RWPE2 (cell line): ENCODE results near the gene ASCC1.

Source experiments
- ATAC-seq: fragments of 200-7000 bp; cut with Tn5 transposase; 3 replicates; pipeline ENCODE4 v1.9.1; 2021; ENCODE audit warnings: low read depth
- DNase-seq: peaks from one replicate; pipeline ENCODE4 v3.0.0-alpha.2; 2020; ENCODE audit warnings: low spot score
- H3K27ac ChIP-seq: fragments of 450-650 bp; 2 replicates; pipeline ENCODE4 v1.5.1; 2017; ENCODE audit warnings: mild to moderate bottlenecking; ENCODE audit not compliant: poor library complexity, severe bottlenecking
- H3K27me3 ChIP-seq: fragments of 250-450 bp; sonication (Bioruptor Pico); 2 replicates; pipeline ENCODE4 v1.5.1; 2021; ENCODE audit warnings: mild to moderate bottlenecking, moderate library complexity; ENCODE audit not compliant: insufficient read depth, poor library complexity, severe bottlenecking
- H3K36me3 ChIP-seq: fragments of 250-450 bp; sonication (Bioruptor Pico); 2 replicates; pipeline ENCODE4 v1.5.1; 2020; ENCODE audit warnings: low read depth, mild to moderate bottlenecking, moderate library complexity
- H3K4me1 ChIP-seq: fragments of 250-450 bp; sonication (Bioruptor Pico); 2 replicates; pipeline ENCODE4 v1.5.1; 2021; ENCODE audit warnings: mild to moderate bottlenecking, moderate library complexity; ENCODE audit not compliant: insufficient read depth, poor library complexity, severe bottlenecking
- H3K4me3 ChIP-seq: fragments of 250-450 bp; sonication (Bioruptor Pico); 2 replicates; pipeline ENCODE4 v1.5.1; 2021; ENCODE audit warnings: mild to moderate bottlenecking, moderate library complexity; ENCODE audit not compliant: severe bottlenecking
- H3K9me3 ChIP-seq: fragments of 250-450 bp; sonication (Bioruptor Pico); 2 replicates; pipeline ENCODE4 v1.5.1; 2021; ENCODE audit warnings: mild to moderate bottlenecking, moderate library complexity; ENCODE audit not compliant: severe bottlenecking
- CTCF ChIP-seq: fragments of 450-650 bp; IDR thresholded peaks from one replicate; pipeline ENCODE4 v1.5.1; 2017; ENCODE audit warnings: mild to moderate bottlenecking, moderate library complexity; ENCODE audit not compliant: poor library complexity, severe bottlenecking

Gene ASCC1

DNA sequence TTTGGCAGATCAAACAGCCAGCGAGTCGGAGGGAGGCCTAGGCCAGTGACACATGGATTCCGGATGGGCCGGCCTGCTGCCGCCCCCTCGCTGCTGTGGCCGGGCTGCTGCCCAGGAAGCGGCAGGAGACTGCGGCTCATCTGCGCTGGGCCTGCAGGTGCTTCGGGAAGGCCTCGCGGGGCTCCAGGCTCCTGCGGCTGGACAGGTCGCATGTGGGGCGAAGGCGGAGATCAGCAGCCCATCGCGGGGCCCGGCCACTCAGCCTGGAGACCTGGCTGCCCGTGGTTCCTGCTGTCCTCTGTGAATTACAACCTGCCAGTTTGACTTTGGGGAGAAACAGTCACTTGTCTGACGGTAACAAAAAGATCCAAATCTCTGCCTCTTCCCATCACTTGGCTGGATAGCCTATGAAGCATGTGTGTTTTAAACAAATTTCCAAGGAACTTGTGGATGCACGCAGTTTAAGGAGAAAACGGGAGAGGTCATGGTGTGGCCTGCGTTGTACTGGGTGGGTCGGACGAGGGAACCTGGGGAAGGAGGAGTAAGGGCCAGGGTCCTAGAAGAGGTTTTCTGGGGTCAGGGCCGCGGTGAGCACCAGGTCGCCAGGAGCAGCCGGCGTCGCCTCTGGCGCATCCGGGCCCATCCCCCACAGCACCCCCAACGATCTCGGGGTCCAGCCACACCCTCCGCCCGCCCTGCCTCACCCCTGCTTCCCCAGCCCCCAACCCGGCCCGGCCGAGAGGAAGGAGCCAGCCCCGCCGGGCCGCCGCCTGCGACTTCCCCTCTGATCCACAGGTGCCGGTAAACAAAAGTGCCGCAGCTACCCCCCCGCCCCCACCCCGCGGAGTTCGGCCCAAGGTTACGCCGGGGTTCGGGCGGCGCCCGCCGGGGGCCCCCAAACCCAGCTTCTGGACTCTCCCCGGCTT, 129.3 kb downstream of the ASCC1 start:
- ATAC-seq: no peak

DNA sequence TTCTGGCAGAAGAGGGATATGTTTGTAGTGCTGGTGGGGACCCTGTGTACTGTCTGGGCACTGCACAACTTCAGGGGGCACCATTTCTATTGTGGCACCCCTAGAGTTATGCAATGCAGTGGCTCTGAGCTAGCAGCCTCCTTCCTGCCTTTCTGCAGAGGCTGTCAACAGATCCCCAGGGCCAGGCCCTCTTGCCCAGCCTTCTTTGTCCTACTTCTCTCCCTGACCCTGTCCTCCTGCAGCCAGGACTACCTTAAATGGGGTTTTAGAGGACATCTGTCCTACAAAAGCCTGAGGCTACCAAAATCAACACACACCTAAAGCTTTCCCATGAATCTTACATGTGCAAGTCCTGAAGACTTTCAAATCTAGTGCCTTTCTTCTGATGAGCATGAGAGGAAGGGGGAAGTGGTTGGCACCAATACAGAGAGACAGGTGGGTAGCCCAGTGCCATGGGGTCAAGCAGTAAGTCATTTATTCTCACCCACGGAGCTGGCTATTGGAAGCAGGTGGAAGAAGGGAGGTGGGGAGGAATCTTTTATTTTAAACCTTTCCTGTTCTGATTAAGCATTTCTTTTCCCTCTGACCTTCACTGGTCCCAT, 130.1 kb downstream of the ASCC1 start:
- peaks cover 25% of the 10 kb centered on the region for H3K27me3 ChIP-seq
- H3K4me3 ChIP-seq: no peak overlapping the region
- ATAC-seq (no peak), DNase-seq (no peak)
- H3K36me3 ChIP-seq: no peaks in the 10 kb centered on the region
- H3K4me1 ChIP-seq: no peaks in the 10 kb centered on the region
- no peaks in the 10 kb centered on the region for H3K9me3 ChIP-seq
- H3K27ac ChIP-seq: no peak overlapping the region
- TF ChIP-seq CTCF: no peak

More for the DNA sequence above, 129.3 kb downstream of the ASCC1 start:
- H3K36me3 ChIP-seq: no peaks in the 10 kb centered on the region
- H3K27me3 ChIP-seq: peaks cover 25% of the 10 kb centered on the region
- H3K27ac ChIP-seq: no peak overlapping the region
- H3K4me3 ChIP-seq: no peak overlapping the region
- peak; percentile 48 for DNase-seq
- no peak for TF ChIP-seq CTCF
- no peaks in the 10 kb centered on the region for H3K9me3 ChIP-seq
- H3K4me1 ChIP-seq: no peaks in the 10 kb centered on the region

GRCh38 chr10:72085166-72085565, 130.9 kb downstream of the ASCC1 start:
- DNase-seq (no peak), ATAC-seq (no peak)
- Histone ChIP-seq H3K4me3 (no peak overlapping the region), H3K27me3 (peaks cover 25% of the 10 kb centered on the region), H3K36me3 (no peaks in the 10 kb centered on the region), H3K27ac (no peak overlapping the region), H3K4me1 (no peaks in the 10 kb centered on the region), H3K9me3 (no peaks in the 10 kb centered on the region)
- no peak for TF ChIP-seq CTCF

DNA sequence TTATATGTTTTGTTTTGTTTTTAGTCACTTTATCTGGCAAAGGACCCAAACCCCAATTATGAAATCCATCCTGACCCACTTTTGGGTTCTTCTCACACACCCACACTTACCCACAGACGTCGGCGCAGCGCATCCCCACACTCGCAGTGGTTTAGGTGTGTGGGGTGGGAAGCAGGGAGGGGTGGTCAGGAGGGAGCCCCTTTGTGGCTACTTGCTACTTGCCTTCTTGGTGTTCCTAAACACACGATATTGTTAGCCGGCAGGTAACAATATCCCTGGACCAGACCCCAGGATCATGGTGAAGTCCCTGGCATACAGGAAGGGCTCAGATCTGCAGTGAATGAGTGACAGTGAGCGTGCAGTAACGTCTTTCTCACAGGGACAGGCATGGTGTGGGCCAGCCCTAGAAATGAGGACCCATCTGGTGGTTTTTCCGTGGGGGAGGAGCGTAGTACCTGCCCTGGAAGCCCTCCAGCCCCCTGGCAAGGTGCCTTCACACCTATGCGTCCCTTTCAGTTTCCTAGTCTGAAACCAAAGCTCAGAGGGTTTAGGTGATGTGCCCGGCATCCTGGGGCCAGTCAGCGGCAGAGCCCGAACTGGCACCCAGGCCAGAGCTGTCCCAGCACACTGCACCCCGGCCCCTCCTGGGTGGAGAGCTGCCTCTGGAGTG, 132.2 kb downstream of the ASCC1 start:
- Histone ChIP-seq H3K36me3 (no peaks in the 10 kb centered on the region), H3K4me1 (no peaks in the 10 kb centered on the region), H3K4me3 (no peak overlapping the region), H3K27ac (no peak overlapping the region), H3K27me3 (peaks cover 24% of the 10 kb centered on the region), H3K9me3 (no peaks in the 10 kb centered on the region)
- ATAC-seq: no peak
- no peak for DNase-seq
- no peak for TF ChIP-seq CTCF
